Ishikawa (cell line): ENCODE measurements around the gene HMG20A.

Experiments
- CEBPB ChIP-seq: IDR thresholded peaks from 2 replicates; pipeline ENCODE4 v1.6.1; 2012
- CREB1 ChIP-seq: IDR thresholded peaks from 2 replicates; pipeline ENCODE4 v1.6.1; 2012; ENCODE audit warnings: low read depth
- EGR1 ChIP-seq: IDR thresholded peaks from 2 replicates; pipeline ENCODE4 v1.6.1; 2012
- EP300 ChIP-seq: IDR thresholded peaks from 2 replicates; pipeline ENCODE4 v1.6.1; 2012; ENCODE audit warnings: borderline replicate concordance
- FOXM1 ChIP-seq: IDR thresholded peaks from 2 replicates; pipeline ENCODE4 v1.6.1; 2012; ENCODE audit warnings: low read depth, borderline replicate concordance
- NFIC ChIP-seq: IDR thresholded peaks from 2 replicates; pipeline ENCODE4 v1.6.1; 2012
- RAD21 ChIP-seq: IDR thresholded peaks from 2 replicates; pipeline ENCODE4 v1.6.1; 2012; ENCODE audit warnings: low read depth
- TAF1 ChIP-seq: IDR thresholded peaks from 2 replicates; pipeline ENCODE4 v1.6.1; 2012; ENCODE audit warnings: low read depth, mild to moderate bottlenecking
- TCF12 ChIP-seq: IDR thresholded peaks from 2 replicates; pipeline ENCODE4 v1.6.1; 2012; ENCODE audit warnings: low read depth
- TEAD4 ChIP-seq: IDR thresholded peaks from 2 replicates; pipeline ENCODE4 v1.6.1; 2012
- YY1 ChIP-seq: IDR thresholded peaks from 2 replicates; pipeline ENCODE4 v1.6.1; 2012; ENCODE audit warnings: low read depth
- ZBTB7A ChIP-seq: IDR thresholded peaks from 2 replicates; pipeline ENCODE4 v1.6.1; 2012; ENCODE audit warnings: low read depth
- TF ChIP-seq, protein P1 (sequence below): IDR thresholded peaks from 2 replicates; pipeline ENCODE4 v1.6.1; 2012; ENCODE audit warnings: low read depth, mild to moderate bottlenecking
- TF ChIP-seq, protein P2 (sequence below): IDR thresholded peaks from 2 replicates; pipeline ENCODE4 v1.6.1; 2012
- TF ChIP-seq, protein P3 (sequence below): IDR thresholded peaks from 2 replicates; pipeline ENCODE4 v1.6.1; 2012

Gene HMG20A

DNA sequence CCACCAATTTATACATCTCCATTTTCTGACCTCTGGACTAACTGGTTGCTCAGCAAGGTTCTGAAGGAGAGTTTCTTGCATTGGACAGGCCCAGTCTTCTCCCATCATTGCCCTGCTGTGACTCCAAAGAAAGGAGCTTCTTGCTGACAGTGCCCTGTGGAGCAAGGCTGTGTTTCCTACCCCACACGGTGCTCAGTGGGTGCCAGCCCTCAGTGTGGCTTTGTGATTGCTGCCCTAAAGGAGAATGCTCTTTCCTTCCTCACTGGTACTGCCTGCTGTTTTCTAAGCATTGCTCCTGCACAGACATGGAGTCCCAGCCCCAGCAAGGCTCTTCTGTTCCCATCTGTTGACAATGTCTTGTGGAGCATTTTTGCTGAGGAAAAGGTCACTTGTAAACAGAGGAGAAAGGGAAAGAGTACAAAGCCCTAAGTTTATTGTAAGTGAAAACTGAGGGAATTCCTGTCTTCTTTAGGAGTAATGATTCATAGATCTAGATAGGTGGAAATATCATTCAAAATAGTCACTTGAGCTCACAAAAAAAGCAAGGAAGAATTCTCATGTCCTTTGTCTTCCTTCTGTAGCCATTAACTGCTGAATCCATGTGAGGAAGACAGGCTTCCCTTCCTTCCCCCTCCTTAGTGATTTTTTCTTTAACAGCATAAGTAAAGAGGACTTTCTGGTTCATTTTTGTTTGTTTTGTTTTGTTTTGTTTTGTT, 62.9 kb downstream of the HMG20A start:
- TF ChIP-seq CEBPB (no peak), ZBTB7A (no peak), EGR1 (no peak), TEAD4 (no peak), TCF12 (no peak), EP300 (no peak), NFIC (no peak), RAD21 (no peak), TAF1 (no peak), CREB1 (no peak), YY1 (no peak), FOXM1 (no peak)
- TF ChIP-seq, protein P1, sequence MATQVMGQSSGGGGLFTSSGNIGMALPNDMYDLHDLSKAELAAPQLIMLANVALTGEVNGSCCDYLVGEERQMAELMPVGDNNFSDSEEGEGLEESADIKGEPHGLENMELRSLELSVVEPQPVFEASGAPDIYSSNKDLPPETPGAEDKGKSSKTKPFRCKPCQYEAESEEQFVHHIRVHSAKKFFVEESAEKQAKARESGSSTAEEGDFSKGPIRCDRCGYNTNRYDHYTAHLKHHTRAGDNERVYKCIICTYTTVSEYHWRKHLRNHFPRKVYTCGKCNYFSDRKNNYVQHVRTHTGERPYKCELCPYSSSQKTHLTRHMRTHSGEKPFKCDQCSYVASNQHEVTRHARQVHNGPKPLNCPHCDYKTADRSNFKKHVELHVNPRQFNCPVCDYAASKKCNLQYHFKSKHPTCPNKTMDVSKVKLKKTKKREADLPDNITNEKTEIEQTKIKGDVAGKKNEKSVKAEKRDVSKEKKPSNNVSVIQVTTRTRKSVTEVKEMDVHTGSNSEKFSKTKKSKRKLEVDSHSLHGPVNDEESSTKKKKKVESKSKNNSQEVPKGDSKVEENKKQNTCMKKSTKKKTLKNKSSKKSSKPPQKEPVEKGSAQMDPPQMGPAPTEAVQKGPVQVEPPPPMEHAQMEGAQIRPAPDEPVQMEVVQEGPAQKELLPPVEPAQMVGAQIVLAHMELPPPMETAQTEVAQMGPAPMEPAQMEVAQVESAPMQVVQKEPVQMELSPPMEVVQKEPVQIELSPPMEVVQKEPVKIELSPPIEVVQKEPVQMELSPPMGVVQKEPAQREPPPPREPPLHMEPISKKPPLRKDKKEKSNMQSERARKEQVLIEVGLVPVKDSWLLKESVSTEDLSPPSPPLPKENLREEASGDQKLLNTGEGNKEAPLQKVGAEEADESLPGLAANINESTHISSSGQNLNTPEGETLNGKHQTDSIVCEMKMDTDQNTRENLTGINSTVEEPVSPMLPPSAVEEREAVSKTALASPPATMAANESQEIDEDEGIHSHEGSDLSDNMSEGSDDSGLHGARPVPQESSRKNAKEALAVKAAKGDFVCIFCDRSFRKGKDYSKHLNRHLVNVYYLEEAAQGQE, result no peak
- TF ChIP-seq, protein P2, sequence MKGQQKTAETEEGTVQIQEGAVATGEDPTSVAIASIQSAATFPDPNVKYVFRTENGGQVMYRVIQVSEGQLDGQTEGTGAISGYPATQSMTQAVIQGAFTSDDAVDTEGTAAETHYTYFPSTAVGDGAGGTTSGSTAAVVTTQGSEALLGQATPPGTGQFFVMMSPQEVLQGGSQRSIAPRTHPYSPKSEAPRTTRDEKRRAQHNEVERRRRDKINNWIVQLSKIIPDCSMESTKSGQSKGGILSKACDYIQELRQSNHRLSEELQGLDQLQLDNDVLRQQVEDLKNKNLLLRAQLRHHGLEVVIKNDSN, result no peak
- TF ChIP-seq, protein P3, sequence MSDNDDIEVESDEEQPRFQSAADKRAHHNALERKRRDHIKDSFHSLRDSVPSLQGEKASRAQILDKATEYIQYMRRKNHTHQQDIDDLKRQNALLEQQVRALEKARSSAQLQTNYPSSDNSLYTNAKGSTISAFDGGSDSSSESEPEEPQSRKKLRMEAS, result no peak

DNA sequence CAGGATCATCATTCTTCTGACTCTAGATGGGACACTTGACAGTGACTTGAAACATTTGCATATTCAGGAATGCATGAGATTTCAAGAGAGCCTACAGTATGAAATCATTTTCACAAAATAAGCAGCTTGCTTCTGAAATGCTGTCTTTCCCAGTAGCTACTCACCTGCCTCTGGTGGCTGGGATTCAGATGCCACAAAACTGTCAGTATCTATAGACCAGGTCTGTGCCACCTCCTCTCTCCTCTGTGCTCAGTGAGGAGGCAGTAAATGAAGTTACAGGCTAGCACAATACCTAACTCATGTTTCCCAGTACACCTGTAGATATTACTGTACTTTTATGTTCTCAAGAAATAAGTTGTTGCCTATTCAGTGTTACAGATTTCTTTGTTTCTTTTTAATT, 64.3 kb downstream of the HMG20A start:
- no peak for TF ChIP-seq NFIC
- TF ChIP-seq YY1, result no peak
- no peak for TF ChIP-seq TAF1
- no peak for TF ChIP-seq EGR1

- TF ChIP-seq, protein P2, result no peak
- TF ChIP-seq ZBTB7A, result no peak
- TF ChIP-seq EP300, result no peak
- no peak for TF ChIP-seq TCF12
- TF ChIP-seq CREB1, result no peak
- TF ChIP-seq, protein P1, result no peak
- no peak for TF ChIP-seq TEAD4
- no peak for TF ChIP-seq YY1
- no peak for TF ChIP-seq NFIC
- no peak for TF ChIP-seq EGR1
- no peak for TF ChIP-seq TAF1
- TF ChIP-seq, protein P3, result no peak
- no peak for TF ChIP-seq FOXM1
- TF ChIP-seq CEBPB, result no peak
These were observed 66.1 kb downstream of the HMG20A start for GRCh38 chr15:77486542-77487468.

- no peak for TF ChIP-seq TAF1
- TF ChIP-seq TCF12, result no peak
- TF ChIP-seq, protein P3, result no peak
- no peak for TF ChIP-seq FOXM1
- TF ChIP-seq, protein P2, result no peak
- no peak for TF ChIP-seq CEBPB
- TF ChIP-seq ZBTB7A, result no peak
- TF ChIP-seq YY1, result no peak
- TF ChIP-seq NFIC, result no peak
- no peak for TF ChIP-seq CREB1
- TF ChIP-seq, protein P1, result no peak
- TF ChIP-seq RAD21, result no peak
- TF ChIP-seq EGR1, result no peak
- no peak for TF ChIP-seq TEAD4
- TF ChIP-seq EP300, result no peak
These were observed 66.8 kb downstream of the HMG20A start for GRCh38 chr15:77487469-77487842.
